Left ventricle myocardium inferior (tissue), 1 donor: ENCODE data around the gene MED9. TPM values are rescaled to one million over a fixed set of nuclear protein-coding genes. Genes with fewer than 3 reads are reported as not detected.

Source experiments
- DNase-seq: peaks from one replicate; pipeline ENCODE4 v3.0.0-alpha.2; 2020
- H3K27ac ChIP-seq: fragments of 200-600 bp; replicated peaks from 2 replicates; pipeline ENCODE4 v1.8.0; 2021
- H3K27me3 ChIP-seq: fragments of 200-600 bp; 2 replicates; pipeline ENCODE4 v1.8.0; 2021; ENCODE audit warnings: low read depth
- H3K36me3 ChIP-seq: fragments of 200-600 bp; 2 replicates; pipeline ENCODE4 v1.8.0; 2021
- H3K4me1 ChIP-seq: fragments of 200-600 bp; 2 replicates; pipeline ENCODE4 v1.8.0; 2021
- H3K4me3 ChIP-seq: fragments of 200-600 bp; 2 replicates; pipeline ENCODE4 v1.8.0; 2021; ENCODE audit warnings: mild to moderate bottlenecking, moderate library complexity
- H3K9me3 ChIP-seq: fragments of 200-600 bp; replicated peaks from 2 replicates; pipeline ENCODE4 v1.8.0; 2021
- CTCF ChIP-seq: fragments of 200-600 bp; IDR thresholded peaks from 2 replicates; pipeline ENCODE4 v1.8.0; 2021; ENCODE audit warnings: antibody characterized with exemption, mild to moderate bottlenecking, borderline replicate concordance
- intact Hi-C: fragments of 100-400 bp; cut with micrococcal nuclease; formaldehyde crosslinking; loops from one replicate; pipeline ENCODE4 v1.11.0; 2022
- total RNA-seq: library from RNA; stranded (reverse); fragmentation: NEBNext Ultra II Directional; extraction: Animal tissue kit (Norgen Biotek cat#: 25700); gene quantifications from one replicate; pipeline ENCODE4 v1.2.1, GENCODE V29; 2021
- donor health status: DM: no; HTN: yes; CAD: no; lungs with severe emphysema.

The MED9 gene
- total RNA-seq, 1 donor from 2014 or later: 34.1 TPM

DNA sequence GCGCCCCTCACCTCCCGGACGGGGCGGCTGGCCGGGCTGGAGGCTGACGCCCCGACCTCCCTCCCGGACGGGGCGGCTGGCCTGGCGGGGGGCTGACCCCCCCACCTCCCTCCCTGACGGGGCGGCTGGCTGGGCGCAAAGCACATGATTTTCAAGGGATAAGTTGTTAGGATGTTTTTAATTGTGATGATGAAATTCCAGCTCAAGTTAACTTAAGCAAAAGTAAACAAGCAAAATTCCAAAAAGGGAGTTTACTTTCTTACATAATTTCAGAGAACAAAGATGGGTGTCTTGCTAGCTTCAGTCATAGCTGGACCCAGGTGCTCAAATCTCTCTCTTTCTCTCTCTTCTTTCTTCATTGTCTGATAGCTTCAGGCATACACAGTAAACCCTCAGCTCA is 33.6 kb upstream of the MED9 start:
- Histone ChIP-seq H3K27ac (no peak overlapping the region), H3K4me1 (peaks cover 25% of the 10 kb centered on the region), H3K27me3 (no peaks in the 10 kb centered on the region), H3K9me3 (peaks cover 3% of the 10 kb centered on the region), H3K36me3 (no peaks in the 10 kb centered on the region), H3K4me3 (no peak overlapping the region)
- intact Hi-C loops: no loop called here
- no peak for DNase-seq
- no peak for TF ChIP-seq CTCF

DNA sequence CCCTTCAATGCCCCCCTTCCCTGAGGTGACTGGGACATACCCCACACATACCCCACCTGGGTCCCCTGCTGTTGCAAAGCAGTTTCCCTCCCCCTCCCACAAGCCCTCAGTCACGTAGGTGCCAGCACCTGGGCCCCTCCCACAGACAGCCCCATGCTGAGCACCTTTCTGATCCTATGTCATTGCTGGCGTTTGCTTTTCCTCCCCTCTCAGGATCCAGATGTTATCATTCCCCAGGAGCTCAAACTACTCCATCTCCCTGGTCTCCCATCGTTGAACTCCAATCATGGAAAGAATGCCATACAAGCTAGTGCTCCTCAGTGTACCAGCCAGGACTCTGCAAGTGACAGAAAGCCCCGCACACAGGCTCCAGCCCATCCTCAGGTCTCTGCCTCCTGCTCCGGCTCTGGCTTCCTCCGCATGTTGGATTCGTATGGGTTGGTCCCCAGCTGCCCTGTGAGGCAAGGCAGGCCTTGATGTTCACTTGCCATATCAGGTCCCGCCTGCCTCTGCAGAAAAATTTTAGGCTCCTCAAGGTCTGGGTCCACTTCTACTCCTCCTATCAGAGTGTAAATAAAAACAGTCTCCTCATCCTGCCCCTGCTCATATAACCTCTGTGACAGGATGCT is 31.4 kb upstream of the MED9 start:
- no peaks in the 10 kb centered on the region for H3K36me3 ChIP-seq
- no peak for TF ChIP-seq CTCF
- H3K4me1 ChIP-seq: peaks cover 19% of the 10 kb centered on the region
- intact Hi-C loops: no loop called here
- H3K27ac ChIP-seq: no peak overlapping the region
- DNase-seq: no peak
- no peaks in the 10 kb centered on the region for H3K27me3 ChIP-seq
- H3K4me3 ChIP-seq: no peak overlapping the region
- H3K9me3 ChIP-seq: peaks cover 3% of the 10 kb centered on the region

DNA sequence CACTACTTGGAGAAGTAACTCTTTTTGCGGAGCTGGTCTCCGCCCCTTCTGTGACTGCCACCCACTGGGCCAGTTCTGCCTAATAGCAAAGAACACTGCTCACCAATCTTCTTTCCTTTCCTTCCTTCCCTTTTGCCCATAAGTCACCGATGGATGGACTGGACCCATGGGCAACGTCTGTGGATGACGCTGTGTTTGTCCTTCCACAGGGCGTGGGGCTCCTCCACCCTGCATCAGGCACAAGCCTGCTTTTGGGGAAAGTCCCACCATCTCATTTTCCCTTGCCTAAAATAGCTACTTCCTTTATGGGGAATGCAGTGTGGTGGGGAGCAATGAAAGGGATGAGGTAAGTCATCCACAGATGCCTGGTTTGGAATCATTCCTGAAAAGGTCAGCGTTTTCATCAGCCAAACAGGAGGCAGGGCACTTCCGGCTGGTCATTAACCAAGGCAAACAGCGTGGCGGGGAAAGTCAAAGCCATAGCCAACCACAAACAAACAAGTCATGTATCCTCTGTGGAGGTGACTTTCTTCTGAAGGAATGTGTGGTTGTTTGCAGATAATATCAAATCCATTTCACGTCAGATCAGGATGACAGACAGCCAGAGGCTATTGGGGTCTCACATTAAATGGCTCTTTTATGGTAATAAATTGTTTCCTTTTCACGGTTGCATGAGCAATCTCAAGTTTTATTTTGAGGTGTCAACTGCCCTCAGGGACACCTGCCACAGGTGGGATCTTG is 30.7 kb upstream of the MED9 start:
- H3K4me1 ChIP-seq: peaks cover 12% of the 10 kb centered on the region
- intact Hi-C loops: no loop called here
- no peak overlapping the region for H3K27ac ChIP-seq
- no peak for TF ChIP-seq CTCF
- H3K36me3 ChIP-seq: no peaks in the 10 kb centered on the region
- H3K27me3 ChIP-seq: no peaks in the 10 kb centered on the region
- H3K9me3 ChIP-seq: peaks cover 3% of the 10 kb centered on the region
- DNase-seq: no peak
- no peak overlapping the region for H3K4me3 ChIP-seq

- DNase-seq: no peak
- TF ChIP-seq CTCF: no peak
- H3K27ac ChIP-seq: no peak overlapping the region
- no peaks in the 10 kb centered on the region for H3K36me3 ChIP-seq
- H3K27me3 ChIP-seq: no peaks in the 10 kb centered on the region
- H3K4me1 ChIP-seq: peaks cover 9% of the 10 kb centered on the region
- H3K9me3 ChIP-seq: peaks cover 3% of the 10 kb centered on the region
- intact Hi-C loops: no loop called here
- H3K4me3 ChIP-seq: no peak overlapping the region
These were observed 30.1 kb upstream of the MED9 start for GRCh38 chr17:17446666-17447155.

DNA sequence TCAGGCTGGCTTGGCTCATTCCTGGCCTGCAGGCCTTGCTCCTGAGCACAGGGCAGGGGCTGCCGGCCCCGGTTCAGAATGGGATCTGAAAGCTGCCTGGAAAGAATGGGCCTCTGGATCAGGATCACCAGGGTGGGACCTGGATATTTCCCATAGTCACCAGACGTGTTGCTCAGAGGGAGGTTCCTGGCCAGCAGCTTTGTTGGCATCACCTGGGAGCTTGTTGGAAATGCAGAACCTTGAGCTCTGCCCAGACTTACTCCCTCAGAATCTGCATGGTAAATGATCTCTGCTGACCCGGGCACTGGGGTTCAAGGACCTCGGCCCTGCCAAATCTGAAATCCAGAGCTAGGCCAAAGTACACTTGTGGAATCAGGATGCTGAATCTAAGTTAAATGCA is 29.5 kb upstream of the MED9 start:
- no peak for DNase-seq
- no peak for TF ChIP-seq CTCF
- Histone ChIP-seq H3K36me3 (no peaks in the 10 kb centered on the region), H3K4me3 (no peak overlapping the region), H3K4me1 (peaks cover 9% of the 10 kb centered on the region), H3K27ac (no peak overlapping the region), H3K9me3 (peaks cover 3% of the 10 kb centered on the region), H3K27me3 (no peaks in the 10 kb centered on the region)
- intact Hi-C loops: no loop called here
